HG02970 (cell line): ENCODE results near the gene PCDHB14.
"Not testable (repeated sequence)": the region's sequence is repeated elsewhere in the genome, so short reads cannot be mapped to it uniquely, and the experiment has no call there.

ENCODE experiments used
- ATAC-seq: cut with Tn5 transposase; IDR thresholded peaks from one replicate; pipeline ENCODE4 v1.9.1; 2021; ENCODE audit warnings: mild to moderate bottlenecking, moderate library complexity, moderate number of reproducible peaks; ENCODE audit not compliant: unreplicated experiment, low FRiP score

Gene PCDHB14

DNA sequence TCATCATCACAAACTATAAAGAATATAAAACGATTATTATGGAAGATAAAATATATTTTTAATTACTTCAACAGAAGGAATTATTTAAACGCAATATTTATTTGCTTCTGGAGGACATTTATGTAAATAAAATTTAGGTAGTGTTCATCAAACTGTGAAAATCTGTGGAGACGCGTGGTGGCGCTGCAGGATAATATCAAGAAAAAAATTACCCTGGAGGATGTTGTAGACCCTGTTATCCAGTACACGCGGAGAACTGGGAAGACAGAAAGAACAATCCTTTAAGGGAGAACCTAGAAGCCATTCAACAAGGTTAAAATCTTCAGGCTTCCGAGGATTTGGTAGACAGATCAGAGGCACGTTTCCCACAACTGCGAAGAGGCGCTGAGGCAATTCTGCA is 14.7 kb upstream of the PCDHB14 start, which contains the start of gene PCDHB12:
Gene PCDHB12 (plus strand): TSS at position 242 of the 400 bp plus-strand sequence. CDS start 189 bp downstream, outside the sequence.
- no peak for ATAC-seq

GRCh38 chr5:141210281-141210680 is 12.9 kb upstream of the PCDHB14 start:
- not testable (repeated sequence) for ATAC-seq

GRCh38 chr5:141210849-141211248 is 12.3 kb upstream of the PCDHB14 start:
- ATAC-seq, result not testable (repeated sequence)

- not testable (repeated sequence) for ATAC-seq
Observed at GRCh38 chr5:141213656-141214339, 9.3 kb upstream of the PCDHB14 start, which contains the start of gene PCDHB13. Gene PCDHB13, plus strand, starts transcription at chr5:141213919. Its CDS starts 205 bp downstream, at chr5:141214124.

- not testable (repeated sequence) for ATAC-seq
Observed at GRCh38 chr5:141214583-141214982, 8.6 kb upstream of the PCDHB14 start.

DNA sequence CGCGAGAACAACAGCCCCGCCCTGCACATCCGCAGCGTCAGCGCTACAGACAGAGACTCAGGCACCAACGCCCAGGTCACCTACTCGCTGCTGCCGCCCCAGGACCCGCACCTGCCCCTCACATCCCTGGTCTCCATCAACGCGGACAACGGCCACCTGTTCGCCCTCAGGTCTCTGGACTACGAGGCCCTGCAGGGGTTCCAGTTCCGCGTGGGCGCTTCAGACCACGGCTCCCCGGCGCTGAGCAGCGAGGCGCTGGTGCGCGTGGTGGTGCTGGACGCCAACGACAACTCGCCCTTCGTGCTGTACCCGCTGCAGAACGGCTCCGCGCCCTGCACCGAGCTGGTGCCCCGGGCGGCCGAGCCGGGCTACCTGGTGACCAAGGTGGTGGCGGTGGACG is 7.6 kb upstream of the PCDHB14 start:
- ATAC-seq, result not testable (repeated sequence)

GRCh38 chr5:141216035-141216434 is 7.1 kb upstream of the PCDHB14 start:
- not testable (repeated sequence) for ATAC-seq

DNA sequence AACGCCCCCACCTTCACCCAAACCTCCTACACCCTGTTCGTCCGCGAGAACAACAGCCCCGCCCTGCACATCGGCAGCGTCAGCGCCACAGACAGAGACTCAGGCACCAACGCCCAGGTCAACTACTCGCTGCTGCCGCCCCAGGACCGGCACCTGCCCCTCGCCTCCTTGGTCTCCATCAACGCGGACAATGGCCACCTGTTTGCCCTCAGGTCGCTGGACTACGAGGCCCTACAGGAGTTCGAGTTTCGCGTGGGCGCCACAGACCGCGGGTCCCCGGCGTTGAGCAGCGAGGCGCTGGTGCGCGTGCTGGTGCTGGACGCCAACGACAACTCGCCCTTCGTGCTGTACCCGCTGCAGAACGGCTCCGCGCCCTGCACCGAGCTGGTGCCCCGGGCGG is 1.7 kb downstream of the PCDHB14 start:
- ATAC-seq, result not testable (repeated sequence)

GRCh38 chr5:141225421-141225820 is 2.3 kb downstream of the PCDHB14 start:
- not testable (repeated sequence) for ATAC-seq

- ATAC-seq, result no peak
Observed at GRCh38 chr5:141234109-141234667, 11.0 kb downstream of the PCDHB14 start.

DNA sequence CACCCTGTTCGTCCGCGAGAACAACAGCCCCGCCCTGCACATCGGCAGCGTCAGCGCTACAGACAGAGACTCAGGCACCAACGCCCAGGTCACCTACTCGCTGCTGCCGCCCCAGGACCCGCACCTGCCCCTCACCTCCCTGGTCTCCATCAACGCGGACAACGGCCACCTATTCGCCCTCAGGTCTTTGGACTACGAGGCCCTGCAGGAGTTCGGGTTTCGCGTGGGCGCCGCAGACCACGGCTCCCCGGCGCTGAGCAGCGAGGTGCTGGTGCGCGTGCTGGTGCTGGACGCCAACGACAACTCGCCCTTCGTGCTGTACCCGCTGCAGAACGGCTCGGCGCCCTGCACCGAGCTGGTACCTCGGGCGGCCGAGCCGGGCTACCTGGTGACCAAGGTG is 12.8 kb downstream of the PCDHB14 start:
- ATAC-seq, result not testable (repeated sequence)

GRCh38 chr5:141236516-141237313 is 13.6 kb downstream of the PCDHB14 start:
- ATAC-seq, result no peak

GRCh38 chr5:141241496-141241895 is 18.4 kb downstream of the PCDHB14 start:
- ATAC-seq, result no peak

- ATAC-seq, result no peak
Observed at GRCh38 chr5:141245250-141245717, 22.1 kb downstream of the PCDHB14 start, which contains the start of gene PCDHB15. Gene PCDHB15, plus strand, starts transcription at chr5:141245395. Its CDS starts 184 bp downstream, at chr5:141245579.

- ATAC-seq, result not testable (repeated sequence)
Observed at GRCh38 chr5:141246971-141247370, 23.8 kb downstream of the PCDHB14 start.

DNA sequence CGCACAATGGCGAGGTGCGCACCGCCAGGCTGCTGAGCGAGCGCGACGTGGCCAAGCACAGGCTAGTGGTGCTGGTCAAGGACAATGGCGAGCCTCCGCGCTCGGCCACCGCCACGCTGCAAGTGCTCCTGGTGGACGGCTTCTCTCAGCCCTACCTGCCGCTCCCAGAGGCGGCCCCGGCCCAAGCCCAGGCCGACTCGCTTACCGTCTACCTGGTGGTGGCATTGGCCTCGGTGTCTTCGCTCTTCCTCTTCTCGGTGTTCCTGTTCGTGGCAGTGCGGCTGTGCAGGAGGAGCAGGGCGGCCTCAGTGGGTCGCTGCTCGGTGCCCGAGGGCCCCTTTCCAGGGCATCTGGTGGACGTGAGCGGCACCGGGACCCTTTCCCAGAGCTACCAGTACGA is 24.3 kb downstream of the PCDHB14 start:
- not testable (repeated sequence) for ATAC-seq

DNA sequence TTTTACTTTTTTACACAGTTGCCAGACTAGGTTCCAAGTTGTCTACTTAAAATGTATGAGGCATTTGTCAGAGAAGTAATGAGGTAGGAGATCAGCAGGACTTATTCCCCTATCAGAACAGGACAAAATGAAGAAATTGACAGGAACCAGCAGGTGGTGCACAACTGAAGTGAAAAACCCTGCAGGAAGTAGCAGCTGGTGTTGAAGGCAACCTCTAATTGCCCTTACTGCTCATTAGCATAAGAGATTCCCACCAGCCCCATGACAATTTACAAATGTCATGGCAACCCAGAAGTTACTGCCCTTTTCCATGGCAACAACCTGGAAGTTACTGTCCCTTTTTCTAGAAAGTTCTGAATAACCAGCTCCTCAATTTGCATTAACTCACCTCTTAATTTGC is 27.4 kb downstream of the PCDHB14 start:
- no peak for ATAC-seq

GRCh38 chr5:141258464-141258863 is 35.3 kb downstream of the PCDHB14 start:
- no peak for ATAC-seq

GRCh38 chr5:141258948-141259347 is 35.8 kb downstream of the PCDHB14 start:
- no peak for ATAC-seq

GRCh38 chr5:141260458-141261237 is 37.5 kb downstream of the PCDHB14 start:
- ATAC-seq, result no peak
